Gastrocnemius medialis (tissue), 4 donors: ENCODE results near the gene PXMP4.

Experiments
- CTCF ChIP-seq, 5 experiments: fragments of 450-650 bp in 3 of 5; fragments of 200-600 bp in 2 of 5; sonication (generic) in 2 of 5; IDR thresholded peaks in 4 of 5; conservative IDR thresholded peaks in 1 of 5; 1 replicate in 4 of 5; 2 replicates in 1 of 5; pipeline ENCODE4 v1.5.1; 2016 to 2019; ENCODE audit warnings: antibody characterized with exemption in 5 of 5, mild to moderate bottlenecking in 3 of 5, moderate library complexity in 3 of 5
- POLR2A ChIP-seq, 2 donors: fragments of 450-650 bp; IDR thresholded peaks; one replicate each; pipeline ENCODE4 v1.6.1; 2017; ENCODE audit warnings: antibody characterized with exemption in 2 of 2, mild to moderate bottlenecking in 2 of 2, moderate library complexity in 2 of 2

- TF ChIP-seq CTCF (IDR thresholded peaks at IDR 0.05 in 4 of 5, conservative IDR thresholded peaks at IDR 0.05 in 1 of 5) (no peak), POLR2A (IDR thresholded peaks at IDR 0.05) (no peak)
Measured at GRCh38 chr20:33689973-33690372, 30.1 kb downstream of the PXMP4 start.
